GM12892 (cell line): ENCODE measurements around the gene KTN1. TPM values are rescaled to one million over a fixed set of nuclear protein-coding genes. Genes with fewer than 3 reads are reported as not detected.

Source experiments
- DNase-seq: peaks from one replicate; pipeline ENCODE4 v3.0.0; 2011; ENCODE audit not compliant: insufficient read length
- FAIRE-seq: peaks from 2 replicates; lab custom pipeline; 2011; peaks lifted over from hg19 to GRCh38; lab: Jason Lieb, UNC
- POLR2A ChIP-seq: IDR thresholded peaks from 2 replicates; pipeline ENCODE4 v1.6.1; 2011; ENCODE audit warnings: low read depth, low read length, control low read depth
- POLR2AphosphoS5 ChIP-seq: IDR thresholded peaks from 2 replicates; pipeline ENCODE4 v1.6.1; 2011; ENCODE audit warnings: low read depth, low read length, control low read depth
- TAF1 ChIP-seq: IDR thresholded peaks from 2 replicates; pipeline ENCODE4 v1.6.1; 2011; ENCODE audit warnings: low read depth, mild to moderate bottlenecking, control low read depth, low read length, borderline replicate concordance
- polyA plus RNA-seq: library from polyadenylated mRNA; unstranded; fragments of >200 nt; gene quantifications from one replicate; pipeline ENCODE4 v1.2.1, GENCODE V29; 2012; ENCODE audit warnings: missing spikeins, inconsistent platforms; ENCODE audit not compliant: missing spikeins

The KTN1 gene, protein sequence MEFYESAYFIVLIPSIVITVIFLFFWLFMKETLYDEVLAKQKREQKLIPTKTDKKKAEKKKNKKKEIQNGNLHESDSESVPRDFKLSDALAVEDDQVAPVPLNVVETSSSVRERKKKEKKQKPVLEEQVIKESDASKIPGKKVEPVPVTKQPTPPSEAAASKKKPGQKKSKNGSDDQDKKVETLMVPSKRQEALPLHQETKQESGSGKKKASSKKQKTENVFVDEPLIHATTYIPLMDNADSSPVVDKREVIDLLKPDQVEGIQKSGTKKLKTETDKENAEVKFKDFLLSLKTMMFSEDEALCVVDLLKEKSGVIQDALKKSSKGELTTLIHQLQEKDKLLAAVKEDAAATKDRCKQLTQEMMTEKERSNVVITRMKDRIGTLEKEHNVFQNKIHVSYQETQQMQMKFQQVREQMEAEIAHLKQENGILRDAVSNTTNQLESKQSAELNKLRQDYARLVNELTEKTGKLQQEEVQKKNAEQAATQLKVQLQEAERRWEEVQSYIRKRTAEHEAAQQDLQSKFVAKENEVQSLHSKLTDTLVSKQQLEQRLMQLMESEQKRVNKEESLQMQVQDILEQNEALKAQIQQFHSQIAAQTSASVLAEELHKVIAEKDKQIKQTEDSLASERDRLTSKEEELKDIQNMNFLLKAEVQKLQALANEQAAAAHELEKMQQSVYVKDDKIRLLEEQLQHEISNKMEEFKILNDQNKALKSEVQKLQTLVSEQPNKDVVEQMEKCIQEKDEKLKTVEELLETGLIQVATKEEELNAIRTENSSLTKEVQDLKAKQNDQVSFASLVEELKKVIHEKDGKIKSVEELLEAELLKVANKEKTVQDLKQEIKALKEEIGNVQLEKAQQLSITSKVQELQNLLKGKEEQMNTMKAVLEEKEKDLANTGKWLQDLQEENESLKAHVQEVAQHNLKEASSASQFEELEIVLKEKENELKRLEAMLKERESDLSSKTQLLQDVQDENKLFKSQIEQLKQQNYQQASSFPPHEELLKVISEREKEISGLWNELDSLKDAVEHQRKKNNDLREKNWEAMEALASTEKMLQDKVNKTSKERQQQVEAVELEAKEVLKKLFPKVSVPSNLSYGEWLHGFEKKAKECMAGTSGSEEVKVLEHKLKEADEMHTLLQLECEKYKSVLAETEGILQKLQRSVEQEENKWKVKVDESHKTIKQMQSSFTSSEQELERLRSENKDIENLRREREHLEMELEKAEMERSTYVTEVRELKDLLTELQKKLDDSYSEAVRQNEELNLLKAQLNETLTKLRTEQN (N-terminal part only)
- polyA plus RNA-seq, result 74.8 TPM

DNA sequence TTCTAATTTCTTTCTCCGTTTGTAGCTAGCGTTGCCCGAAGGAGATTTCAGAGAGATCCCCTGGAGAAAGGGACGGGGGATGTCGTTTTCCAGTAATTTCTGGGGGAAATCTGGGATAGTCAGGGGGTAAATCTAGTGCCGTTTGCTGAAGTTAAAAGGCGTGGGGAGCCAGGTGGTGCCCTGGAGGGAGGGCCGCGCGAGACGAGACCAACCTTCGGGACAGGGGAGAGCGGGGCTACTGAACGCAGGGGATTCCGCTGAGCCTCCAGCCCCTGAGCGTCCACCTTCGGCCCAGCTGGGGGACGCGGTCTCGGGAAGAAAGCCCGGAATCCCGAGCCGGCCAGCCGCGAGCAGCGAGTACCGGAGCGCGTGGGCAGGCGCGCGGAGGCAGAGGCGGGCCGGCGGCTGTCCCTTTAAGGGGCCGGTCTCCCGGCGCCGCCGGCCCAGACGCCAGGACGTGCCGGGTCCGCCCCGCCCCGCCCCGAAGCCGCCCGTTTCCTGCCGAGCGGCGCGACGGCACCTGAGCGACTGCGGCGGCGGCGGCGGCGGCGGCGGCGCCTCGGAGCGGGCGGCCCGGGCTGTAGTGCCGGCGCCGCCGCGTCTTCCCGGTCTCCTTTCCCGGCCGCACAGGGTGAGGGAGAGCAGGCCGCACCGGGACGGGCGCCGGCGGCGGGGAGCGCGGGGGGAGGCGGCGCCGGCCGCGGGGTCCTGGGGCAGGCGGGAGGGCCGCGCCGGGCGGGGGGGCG is at the start of gene KTN1:
KTN1 (plus strand) TSS at position 484 of the 746 bp plus-strand sequence. CDS start 31,842 bp downstream, outside the sequence.
- peak; percentile 79 for FAIRE-seq
- TF ChIP-seq POLR2A (peak; percentile 55; the same call in 1 of the 2 replicates), POLR2AphosphoS5 (no peak), TAF1 (no peak)
- peak; percentile 76 for DNase-seq

DNA sequence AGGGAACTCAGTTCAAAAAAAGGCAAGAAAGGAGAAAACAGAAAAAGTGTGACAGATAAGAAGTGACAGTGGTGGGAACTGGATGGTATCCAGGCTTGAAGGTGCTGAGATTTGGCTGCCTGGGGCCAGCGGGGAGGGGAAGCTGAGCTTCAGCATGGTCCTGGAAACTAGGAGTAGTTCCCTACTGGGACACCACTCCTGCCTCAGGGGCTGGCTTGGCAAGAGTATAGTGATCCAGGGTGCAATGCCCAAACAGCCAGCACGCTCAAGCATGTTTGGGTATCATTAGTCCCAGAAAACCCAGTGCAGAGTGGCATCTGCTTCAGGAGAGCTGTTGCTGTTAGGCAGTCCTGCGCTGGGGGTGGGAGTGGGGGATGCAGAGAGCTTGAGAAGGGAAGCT is 49.5 kb upstream of the KTN1 start:
- FAIRE-seq (no peak), DNase-seq (no peak)
- TF ChIP-seq POLR2A, result no peak
- no peak for TF ChIP-seq TAF1
- TF ChIP-seq POLR2AphosphoS5, result no peak

DNA sequence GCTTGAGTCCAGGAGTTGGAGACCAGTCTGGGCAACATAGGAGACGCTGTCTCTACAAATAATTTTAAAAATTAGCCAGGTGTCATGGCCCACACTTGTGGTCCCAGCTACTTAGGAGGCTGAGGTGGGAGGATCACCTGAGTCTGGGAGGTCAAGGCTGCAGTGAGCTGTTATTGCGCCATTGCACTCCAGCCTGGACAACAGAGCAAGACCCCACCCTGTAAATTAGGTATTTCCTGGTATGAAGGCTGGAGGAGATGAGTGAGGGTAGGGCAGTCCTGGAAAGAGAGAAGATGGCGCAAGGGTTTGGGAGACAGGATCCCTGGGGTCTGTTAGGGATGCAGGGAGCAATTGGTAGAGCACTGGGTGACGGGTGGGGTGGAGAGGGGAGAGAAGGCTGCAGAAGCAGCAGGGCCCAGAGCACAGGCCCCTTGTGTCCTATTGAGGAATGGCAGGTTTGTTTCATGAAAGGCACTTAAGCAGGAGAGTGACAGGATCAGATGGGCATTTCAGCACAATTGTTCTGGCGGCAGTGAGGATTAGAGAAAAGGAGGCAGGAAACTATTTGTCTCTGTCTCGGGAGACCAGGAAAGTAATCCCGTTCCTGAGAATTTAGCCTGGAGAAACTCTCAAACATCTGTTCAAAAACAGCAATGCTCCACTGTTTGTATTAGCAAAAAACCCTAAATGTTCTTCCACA is 47.2 kb upstream of the KTN1 start:
- DNase-seq (no peak), FAIRE-seq (no peak)
- TF ChIP-seq POLR2A (no peak), POLR2AphosphoS5 (no peak), TAF1 (no peak)

DNA sequence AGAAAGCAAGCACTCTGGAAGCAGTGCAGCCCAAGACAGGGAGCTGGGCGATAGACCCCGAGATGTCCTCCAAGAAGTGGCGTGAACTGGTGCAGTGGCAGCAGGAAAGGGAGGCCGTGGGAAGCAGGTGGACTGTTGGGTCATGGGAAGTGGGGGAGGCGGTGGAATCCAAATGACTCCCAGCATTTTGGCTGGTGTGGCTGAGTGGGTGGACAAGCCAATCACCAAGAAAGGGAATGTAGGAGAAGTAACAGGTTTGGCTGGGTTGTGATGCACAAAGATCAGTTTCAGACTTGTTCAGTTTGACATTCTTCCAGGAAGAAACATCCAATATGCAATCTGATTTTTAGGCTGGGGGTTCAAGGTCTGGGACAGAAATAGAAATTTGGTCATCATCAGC is 46.0 kb upstream of the KTN1 start:
- TF ChIP-seq TAF1 (no peak), POLR2A (no peak), POLR2AphosphoS5 (no peak)
- FAIRE-seq (no peak), DNase-seq (no peak)

DNA sequence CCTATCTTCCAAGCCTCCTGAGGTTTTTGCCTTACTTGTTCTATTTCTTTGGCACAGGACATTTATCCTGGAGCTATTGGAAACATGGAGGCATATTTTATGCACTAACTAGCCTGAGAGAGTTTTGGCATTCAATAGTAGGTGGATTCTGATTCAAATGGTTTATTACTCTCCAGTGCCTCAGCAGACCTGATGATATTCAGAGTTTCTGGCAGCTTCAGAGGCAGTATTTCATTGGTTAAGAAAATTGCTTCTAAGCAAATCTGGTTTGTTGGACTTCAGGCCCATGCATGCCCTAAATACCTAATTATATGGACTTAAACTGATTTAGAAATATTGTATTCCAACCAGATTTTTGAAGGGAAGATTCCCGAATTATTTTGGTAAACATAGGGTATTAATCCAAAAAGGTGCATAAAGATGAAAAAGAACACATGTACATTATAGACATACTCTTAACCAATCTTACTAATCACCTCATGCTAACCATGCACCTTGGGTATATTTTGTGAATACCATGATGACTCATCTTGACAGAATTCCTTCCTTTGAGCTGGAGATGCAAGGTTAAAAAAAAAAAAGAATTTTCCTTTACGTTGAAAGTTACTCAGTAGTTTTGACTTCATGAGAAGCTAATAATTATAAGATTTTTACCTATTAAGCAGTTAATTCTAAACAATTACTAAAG is 44.3 kb upstream of the KTN1 start:
- TF ChIP-seq POLR2A (no peak), TAF1 (no peak), POLR2AphosphoS5 (no peak)
- FAIRE-seq (no peak), DNase-seq (no peak)

DNA sequence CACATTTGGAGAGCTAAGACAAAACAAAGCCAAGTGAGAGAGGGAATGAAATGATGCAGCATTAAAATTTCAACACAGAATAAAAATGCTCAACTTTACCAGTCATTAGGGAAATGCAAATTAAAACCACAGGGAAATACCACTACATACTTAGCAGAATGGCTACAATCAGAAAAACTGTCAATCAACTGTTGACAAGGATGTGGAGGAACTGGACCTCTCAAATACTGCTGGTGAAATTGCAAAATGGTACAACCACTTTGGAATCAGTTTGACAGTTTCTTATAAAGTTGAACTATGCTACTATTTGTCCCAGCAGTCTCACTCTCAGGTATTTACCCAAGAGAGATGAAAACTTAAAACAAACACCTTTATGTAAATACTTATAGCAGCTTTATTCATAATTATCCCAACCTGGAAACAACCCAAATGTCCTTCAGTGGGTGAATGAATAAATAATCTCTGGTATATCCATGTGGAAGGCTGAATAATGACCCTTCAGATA is 43.8 kb upstream of the KTN1 start:
- DNase-seq (no peak), FAIRE-seq (no peak)
- TF ChIP-seq TAF1 (no peak), POLR2AphosphoS5 (no peak), POLR2A (no peak)

DNA sequence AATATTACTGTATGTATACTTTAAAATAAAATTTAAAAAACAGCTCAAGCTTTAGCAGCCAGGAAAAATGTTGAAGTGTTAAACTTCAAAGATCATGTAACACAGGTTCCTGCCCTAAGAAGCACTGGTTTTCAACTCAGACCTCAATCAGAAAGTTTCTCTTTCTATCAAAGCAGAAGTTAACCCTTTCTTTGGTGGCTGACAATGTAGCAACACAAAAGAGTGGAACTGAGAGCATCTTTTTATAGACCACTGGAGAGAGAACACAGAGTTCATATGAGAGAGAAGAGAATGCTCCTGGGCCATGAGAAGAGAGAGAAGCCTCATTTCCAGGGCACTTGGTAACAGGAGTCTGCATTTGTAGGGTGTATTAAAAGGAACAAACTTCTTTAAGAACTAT is 42.2 kb upstream of the KTN1 start:
- no peak for DNase-seq
- no peak for FAIRE-seq
- no peak for TF ChIP-seq TAF1

DNA sequence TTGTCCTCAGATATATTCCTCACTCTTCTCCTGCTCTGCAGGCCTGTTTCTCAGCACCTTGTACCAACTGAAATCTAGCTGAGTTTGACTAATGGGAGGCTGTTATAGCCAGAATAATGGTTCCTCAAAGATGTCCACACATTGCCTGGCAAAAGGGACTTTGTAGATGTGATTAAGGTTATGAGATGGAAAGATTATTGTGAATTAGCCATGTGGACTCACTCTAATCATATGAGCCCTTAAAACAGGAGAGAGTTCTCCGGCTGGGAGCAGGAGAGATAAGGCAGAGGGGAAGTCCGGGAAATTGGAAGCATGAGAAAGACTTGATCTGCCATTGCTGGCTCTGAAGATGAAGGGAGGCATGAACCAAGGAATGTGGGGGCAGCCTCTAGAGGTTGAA is 40.0 kb upstream of the KTN1 start:
- no peak for DNase-seq

DNA sequence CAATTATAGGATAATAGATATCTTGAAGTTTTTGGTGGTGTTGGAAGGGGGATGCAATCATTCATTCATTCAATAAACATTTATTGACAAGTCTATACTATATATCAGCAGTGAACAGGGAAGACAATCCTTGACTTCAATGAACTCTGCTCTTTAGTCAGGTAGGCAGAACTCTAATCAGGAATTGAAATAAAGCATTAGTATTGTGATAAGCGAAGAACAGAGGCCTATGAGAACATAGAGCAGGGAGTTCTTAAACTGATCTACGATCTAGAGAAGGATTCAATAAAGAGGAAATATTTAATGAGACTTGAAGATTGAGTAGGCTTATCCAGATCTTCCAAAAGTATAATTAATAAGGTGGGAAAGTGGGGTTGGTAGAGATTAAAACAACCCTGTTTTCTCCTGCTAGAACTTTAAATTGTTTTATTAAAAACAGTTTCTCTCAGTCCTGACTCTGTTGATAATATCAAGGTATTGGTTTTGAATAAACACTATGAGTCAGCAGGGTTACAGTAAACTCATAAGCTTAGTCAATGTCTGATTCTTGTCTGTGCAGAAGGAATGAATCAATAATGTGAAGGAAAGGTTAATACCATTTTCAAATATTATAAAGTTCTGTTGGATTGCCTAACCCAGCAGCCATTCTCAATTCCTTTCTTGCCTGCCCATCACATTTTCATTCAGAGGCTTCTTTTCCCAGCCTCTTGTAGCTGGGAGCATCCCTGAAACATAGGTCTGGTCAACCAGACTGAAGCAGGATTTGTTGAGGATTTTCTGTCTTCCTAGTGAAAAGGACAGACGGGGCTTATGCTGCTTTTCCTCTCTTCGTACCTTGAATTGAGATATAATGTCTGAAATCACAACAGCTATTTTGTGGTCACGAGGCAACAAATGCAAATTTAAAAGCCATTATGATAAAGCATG is 38.9 kb upstream of the KTN1 start:
- FAIRE-seq (no peak), DNase-seq (no peak)
- no peak for TF ChIP-seq POLR2AphosphoS5
- no peak for TF ChIP-seq POLR2A
- no peak for TF ChIP-seq TAF1

More for the DNA sequence above, 40.0 kb upstream of the KTN1 start:
- TF ChIP-seq POLR2AphosphoS5 (no peak), TAF1 (no peak), POLR2A (no peak)
- no peak for FAIRE-seq
